PFSK-1 (cell line): ENCODE measurements around the gene PPP1R14B.

Source experiments
- FOXP2 ChIP-seq: optimal IDR thresholded peaks from 2 replicates; pipeline ENCODE3; 2011; ENCODE audit warnings: borderline replicate concordance, control low read depth, inconsistent platforms; ENCODE audit not compliant: insufficient read depth; ENCODE audit errors: extremely low read length, extremely low read depth
- POLR2AphosphoS5 ChIP-seq: IDR thresholded peaks from 2 replicates; pipeline ENCODE4 v1.6.1; 2012; ENCODE audit warnings: low read depth, mild to moderate bottlenecking, control low read depth, low read length, moderate library complexity
- SIN3A ChIP-seq: IDR thresholded peaks from 2 replicates; pipeline ENCODE4 v1.6.1; 2012; ENCODE audit warnings: mild to moderate bottlenecking, low read length, moderate library complexity, borderline replicate concordance; ENCODE audit not compliant: insufficient read depth
- TAF1 ChIP-seq: IDR thresholded peaks from 2 replicates; pipeline ENCODE4 v1.6.1; 2012; ENCODE audit warnings: low read length, control low read depth, borderline replicate concordance; ENCODE audit not compliant: insufficient read depth
- TF ChIP-seq, protein P1 (sequence below), 2 experiments: IDR thresholded peaks; 2 replicates each; pipeline versions ENCODE4 v1.6.1 to v1.8.0; 2011 to 2012; ENCODE audit warnings: low read depth in 2 of 2, low read length in 2 of 2, control low read depth in 1 of 2, inconsistent platforms in 1 of 2, mild to moderate bottlenecking in 1 of 2, moderate library complexity in 1 of 2; ENCODE audit not compliant: insufficient read depth in 1 of 2

The PPP1R14B gene

DNA sequence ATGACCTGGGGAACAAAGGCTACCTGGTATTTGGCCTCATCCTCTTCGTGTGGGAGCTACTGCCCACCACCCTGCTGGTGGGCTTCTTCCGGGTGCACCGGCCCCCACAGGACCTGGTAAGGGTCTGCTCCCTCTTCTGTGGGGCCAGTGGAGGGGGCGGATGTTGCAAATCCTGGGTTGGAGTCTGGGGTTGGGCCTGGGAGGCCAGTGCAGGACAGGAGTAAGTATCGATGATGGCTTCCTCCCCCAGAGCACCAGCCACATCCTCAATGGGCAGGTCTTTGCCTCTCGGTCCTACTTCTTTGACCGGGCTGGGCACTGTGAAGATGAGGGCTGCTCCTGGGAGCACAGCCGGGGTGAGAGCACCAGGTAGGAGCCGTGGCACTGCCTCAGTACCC lies 41.6 kb upstream of the PPP1R14B start:
- TF ChIP-seq POLR2AphosphoS5 = no peak
- no peak for TF ChIP-seq SIN3A
- TF ChIP-seq, protein P1, sequence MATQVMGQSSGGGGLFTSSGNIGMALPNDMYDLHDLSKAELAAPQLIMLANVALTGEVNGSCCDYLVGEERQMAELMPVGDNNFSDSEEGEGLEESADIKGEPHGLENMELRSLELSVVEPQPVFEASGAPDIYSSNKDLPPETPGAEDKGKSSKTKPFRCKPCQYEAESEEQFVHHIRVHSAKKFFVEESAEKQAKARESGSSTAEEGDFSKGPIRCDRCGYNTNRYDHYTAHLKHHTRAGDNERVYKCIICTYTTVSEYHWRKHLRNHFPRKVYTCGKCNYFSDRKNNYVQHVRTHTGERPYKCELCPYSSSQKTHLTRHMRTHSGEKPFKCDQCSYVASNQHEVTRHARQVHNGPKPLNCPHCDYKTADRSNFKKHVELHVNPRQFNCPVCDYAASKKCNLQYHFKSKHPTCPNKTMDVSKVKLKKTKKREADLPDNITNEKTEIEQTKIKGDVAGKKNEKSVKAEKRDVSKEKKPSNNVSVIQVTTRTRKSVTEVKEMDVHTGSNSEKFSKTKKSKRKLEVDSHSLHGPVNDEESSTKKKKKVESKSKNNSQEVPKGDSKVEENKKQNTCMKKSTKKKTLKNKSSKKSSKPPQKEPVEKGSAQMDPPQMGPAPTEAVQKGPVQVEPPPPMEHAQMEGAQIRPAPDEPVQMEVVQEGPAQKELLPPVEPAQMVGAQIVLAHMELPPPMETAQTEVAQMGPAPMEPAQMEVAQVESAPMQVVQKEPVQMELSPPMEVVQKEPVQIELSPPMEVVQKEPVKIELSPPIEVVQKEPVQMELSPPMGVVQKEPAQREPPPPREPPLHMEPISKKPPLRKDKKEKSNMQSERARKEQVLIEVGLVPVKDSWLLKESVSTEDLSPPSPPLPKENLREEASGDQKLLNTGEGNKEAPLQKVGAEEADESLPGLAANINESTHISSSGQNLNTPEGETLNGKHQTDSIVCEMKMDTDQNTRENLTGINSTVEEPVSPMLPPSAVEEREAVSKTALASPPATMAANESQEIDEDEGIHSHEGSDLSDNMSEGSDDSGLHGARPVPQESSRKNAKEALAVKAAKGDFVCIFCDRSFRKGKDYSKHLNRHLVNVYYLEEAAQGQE (IDR thresholded peaks at IDR 0.05; ENCODE audit: insufficient read depth in 1 of 2, low read depth in 2 of 2, low read length in 2 of 2) = no peak
- no peak for TF ChIP-seq FOXP2
- no peak for TF ChIP-seq TAF1

DNA sequence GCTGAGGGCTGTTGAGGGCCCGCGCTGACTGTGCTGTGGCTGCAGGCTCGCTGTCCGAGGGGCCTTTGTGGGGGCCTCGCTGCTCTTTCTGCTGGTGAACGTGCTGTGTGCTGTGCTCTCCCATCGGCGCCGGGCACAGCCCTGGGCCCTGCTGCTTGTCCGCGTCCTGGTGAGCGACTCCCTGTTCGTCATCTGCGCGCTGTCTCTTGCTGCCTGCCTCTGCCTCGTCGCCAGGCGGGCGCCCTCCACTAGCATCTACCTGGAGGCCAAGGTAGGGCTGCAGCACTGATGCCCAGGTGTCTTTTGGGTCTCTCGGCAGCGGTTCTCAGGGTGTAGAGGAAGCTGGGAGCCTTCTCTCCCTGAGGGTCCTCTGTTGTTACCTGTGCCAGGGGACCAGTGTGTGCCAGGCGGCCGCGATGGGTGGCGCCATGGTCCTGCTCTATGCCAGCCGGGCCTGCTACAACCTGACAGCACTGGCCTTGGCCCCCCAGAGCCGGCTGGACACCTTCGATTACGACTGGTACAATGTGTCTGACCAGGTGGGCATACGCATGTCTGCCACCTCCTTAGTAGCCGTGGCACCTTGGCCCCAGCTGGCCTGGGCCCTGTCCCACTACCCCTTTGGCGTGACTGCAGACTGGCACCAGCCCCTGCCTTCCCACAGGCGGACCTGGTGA lies 41.1 kb upstream of the PPP1R14B start:
- TF ChIP-seq POLR2AphosphoS5 (no peak), FOXP2 (no peak), TAF1 (no peak), SIN3A (no peak)
- TF ChIP-seq, protein P1 (IDR thresholded peaks at IDR 0.05; ENCODE audit: insufficient read depth in 1 of 2, low read depth in 2 of 2, low read length in 2 of 2) = no peak

DNA sequence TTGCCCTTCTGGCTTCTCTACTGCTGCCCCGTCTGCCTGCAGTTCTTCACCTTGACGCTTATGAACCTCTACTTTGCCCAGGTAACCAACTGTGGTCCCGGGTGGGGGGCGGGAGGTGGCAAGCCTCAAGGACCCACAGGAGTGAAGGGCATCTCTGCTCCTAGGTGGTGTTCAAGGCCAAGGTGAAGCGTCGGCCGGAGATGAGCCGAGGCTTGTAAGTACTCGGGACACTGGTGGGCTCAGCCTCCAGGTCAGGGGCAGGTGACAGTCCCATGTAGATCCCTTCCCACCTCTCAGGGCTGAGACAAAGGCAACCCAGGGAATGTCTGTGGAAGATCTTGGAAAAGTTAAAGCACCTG lies 40.0 kb upstream of the PPP1R14B start:
- TF ChIP-seq TAF1 = no peak

DNA sequence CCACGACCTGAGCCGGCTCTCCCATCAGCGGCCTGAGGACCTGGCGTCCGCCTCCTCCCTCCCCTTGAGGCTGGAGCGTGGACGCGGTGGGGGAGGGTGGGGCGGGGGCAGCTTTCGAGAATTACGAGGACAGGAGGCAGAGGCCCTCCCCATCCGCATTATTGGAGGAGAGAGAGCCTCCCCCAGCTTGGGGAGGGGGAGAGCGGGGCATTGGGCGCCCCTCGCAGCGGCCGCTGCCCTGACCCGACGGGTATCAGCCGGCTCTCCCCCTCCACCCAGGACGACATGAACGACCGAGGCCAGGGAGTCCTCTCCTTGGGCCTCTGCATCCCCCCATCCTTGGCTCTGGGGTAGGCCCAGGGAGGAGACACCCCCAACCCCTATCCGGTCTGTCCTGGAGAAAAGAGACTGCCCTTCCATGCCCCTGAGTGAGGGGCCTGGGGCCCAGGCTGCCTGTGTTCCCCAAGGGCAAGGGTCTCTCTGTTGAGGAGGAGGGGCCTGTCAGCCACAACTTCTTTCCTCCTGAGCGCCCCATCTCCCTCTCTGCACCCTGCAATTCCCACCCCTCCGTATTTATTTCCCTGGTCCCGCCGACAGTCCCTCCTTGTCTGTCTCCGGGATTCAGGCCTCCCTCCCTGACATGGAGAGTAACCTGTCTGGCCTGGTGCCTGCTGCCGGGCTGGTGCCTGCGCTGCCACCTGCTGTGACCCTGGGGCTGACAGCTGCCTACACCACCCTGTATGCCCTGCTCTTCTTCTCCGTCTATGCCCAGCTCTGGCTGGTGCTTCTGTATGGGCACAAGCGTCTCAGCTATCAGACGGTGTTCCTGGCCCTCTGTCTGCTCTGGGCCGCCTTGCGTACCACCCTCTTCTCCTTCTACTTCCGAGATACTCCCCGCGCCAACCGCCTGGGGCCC lies 39.4 kb upstream of the PPP1R14B start:
- TF ChIP-seq, protein P1 (IDR thresholded peaks at IDR 0.05; ENCODE audit: insufficient read depth in 1 of 2, low read depth in 2 of 2, low read length in 2 of 2) = no peak
- no peak for TF ChIP-seq SIN3A
- no peak for TF ChIP-seq TAF1
- no peak for TF ChIP-seq POLR2AphosphoS5
- no peak for TF ChIP-seq FOXP2

DNA sequence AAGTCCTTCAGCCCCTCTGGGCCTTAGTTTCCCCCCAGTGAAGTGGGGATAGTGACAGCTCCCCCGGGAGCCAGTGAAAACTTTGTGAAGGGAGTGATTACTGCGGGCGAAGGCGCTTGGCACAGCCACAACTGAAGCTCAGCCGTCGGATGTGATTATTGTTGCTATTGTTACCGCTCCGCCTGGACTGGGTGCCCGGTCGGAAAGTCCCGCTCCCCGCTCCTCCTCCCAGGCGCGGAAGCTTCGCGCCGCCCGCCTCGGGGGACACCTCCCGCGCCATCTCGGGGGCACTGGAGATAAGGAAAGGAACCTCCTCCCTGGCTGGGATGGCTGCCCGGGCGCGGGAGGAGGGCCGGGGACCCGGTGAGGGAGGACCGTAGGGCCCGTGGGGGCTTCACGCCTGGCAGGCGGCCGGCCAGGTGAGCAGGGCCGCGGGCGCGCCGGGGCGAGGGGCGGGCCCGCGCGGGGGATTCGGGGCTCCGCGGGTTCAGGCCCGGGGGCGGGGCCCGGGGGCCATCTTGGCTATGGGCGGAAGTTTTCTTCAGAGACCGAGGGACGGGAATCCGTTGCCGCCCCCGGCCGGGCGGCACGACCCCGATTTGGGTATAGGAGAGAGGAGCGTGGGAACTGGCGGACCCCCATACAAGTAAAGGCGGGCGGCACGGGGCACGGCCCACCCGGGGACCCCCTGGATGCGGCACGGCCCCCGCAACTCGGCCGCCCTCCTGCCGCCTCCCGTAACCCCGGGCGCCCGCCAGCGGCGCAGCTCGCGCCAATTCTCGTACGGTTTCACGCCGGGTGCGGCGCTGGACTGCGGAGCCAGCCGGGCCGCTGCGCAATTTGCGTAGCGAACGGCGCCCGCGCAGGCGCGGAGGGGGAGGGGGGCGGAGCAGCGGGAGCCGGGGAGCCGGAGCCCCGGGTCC lies 38.5 kb upstream of the PPP1R14B start, which contains the start of gene GPR137:
TSS of gene GPR137 (plus strand) at position 887 of the 923 bp plus-strand sequence. CDS start 677 bp downstream, outside the sequence.
- TF ChIP-seq POLR2AphosphoS5 (no peak), TAF1 (peak; percentile 37; the same call in 1 of the 2 replicates), FOXP2 (peak; percentile 31), SIN3A (no peak)
- TF ChIP-seq, protein P1 (IDR thresholded peaks at IDR 0.05; ENCODE audit: insufficient read depth in 1 of 2, low read depth in 2 of 2, low read length in 2 of 2) = no peak
